GM18519 (cell line): ENCODE data around the gene ENOX1.

ENCODE experiments used
- ATAC-seq: cut with Tn5 transposase; IDR thresholded peaks from one replicate; pipeline ENCODE4 v1.9.1; 2021; ENCODE audit warnings: mild to moderate bottlenecking, moderate library complexity; ENCODE audit not compliant: unreplicated experiment, low FRiP score

The ENOX1 gene

GRCh38 chr13:43299374-43299773 lies 487.4 kb downstream of the ENOX1 start:
- ATAC-seq: no peak

DNA sequence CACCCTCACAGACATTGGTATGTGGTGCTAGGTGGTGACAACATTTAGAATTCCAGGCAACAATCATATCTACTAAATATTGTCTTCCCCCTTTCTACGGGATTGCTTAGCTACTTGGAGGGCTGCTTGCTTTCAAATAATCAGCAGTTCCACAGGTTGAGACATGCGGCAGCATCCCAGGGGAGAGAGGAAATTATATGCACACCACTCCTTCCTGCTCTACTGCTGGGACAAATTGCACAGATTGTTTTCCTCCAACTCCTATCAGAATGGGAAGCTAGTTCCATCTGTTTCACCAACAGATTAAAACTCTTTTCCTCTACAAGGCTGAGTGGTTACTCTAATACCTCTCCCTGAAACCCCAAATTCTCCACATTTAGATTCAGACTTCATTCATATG lies 488.0 kb downstream of the ENOX1 start:
- no peak for ATAC-seq

DNA sequence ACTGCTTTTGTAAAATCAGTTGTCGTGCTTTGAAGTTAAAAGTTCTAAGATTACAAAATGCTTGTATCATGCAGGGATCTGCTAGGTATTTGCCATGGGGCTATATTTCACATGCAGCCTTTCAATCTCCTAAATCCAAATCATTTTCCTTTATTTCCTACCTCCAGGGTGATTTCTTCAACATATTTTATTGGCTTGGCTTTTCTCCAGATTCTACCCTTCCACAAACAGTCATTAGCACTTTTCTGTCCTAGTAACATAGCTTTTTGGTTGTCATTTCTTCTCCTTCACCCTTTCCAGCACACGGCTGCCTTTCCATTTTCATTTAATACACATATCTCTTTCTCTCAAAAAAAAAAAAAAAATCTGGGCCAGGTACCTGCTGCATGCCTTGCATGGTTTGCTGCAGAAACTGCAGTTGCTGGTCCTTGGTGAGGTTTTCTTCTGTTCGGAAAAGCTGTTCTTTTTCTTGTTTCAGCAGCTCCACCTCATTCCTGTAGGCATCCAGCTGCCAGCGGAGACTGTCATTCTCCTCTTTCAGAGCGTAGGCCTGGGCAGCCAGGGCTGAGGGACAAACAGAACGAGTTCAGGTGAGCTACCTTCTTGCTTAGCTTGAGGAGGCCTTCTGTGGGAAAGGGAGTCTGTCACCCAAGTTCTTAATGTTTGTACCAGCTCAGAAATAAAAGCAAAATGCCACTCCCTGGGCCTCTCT lies 488.6 kb downstream of the ENOX1 start:
- ATAC-seq: no peak

GRCh38 chr13:43295825-43296564 lies 490.8 kb downstream of the ENOX1 start:
- no peak for ATAC-seq

DNA sequence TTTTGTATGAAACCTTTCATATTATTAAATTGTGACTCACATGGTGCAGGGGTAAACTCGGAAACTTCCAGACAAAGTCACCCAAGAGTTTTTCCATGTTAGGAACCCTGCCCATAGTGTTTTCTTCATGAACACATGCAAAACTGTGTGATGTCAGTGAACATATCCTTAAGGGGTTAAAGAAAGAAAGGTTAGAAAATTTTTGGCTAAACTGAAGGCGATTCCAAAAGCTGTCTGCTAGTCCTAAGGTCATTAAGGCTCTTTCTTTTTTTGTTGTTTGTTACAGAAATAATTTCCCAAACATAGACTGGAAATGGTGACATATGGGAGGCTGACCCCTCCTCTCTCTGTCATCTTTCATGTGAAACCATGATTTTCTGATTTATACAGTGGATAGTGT lies 491.5 kb downstream of the ENOX1 start:
- ATAC-seq: no peak

- no peak for ATAC-seq
Observed at GRCh38 chr13:43294412-43294811, 492.4 kb downstream of the ENOX1 start.

GRCh38 chr13:43293986-43294385 lies 492.8 kb downstream of the ENOX1 start:
- ATAC-seq: no peak

DNA sequence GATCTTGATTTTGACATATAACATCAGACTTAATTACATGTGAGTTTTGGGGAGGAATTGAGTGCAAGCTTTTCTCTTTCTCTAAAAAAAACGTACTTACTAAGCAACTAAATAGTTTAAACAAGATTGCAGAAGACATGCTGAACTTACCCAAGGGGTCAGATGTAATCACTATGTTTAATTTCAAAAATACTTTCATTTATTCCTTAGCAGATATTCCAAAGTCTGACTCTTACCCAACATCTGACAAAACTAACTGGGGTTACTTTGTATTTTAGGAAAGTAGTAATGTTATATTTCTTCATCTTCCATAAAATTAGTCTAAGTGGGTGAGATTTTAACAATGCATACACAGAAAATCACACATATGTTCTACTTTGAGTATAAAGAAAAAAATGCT lies 493.2 kb downstream of the ENOX1 start:
- no peak for ATAC-seq

DNA sequence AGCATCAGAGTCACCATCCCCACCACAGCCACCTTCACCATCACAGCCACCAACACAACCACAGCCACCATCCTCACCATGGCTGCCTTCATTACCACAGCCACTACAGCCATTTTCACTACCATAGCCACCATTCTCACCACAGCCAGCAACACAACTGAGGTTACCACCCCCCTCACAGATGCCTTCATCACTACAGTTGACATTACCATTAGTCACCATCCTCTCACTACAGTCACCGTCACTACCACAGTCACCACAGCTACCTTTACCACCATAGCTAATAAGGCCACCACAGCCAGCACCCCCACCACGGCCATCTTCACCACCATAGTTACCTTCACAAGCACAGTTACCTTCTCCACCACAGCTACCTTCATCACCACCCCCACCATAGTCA lies 493.8 kb downstream of the ENOX1 start:
- ATAC-seq: no peak

GRCh38 chr13:43291287-43292060 lies 495.3 kb downstream of the ENOX1 start:
- no peak for ATAC-seq

GRCh38 chr13:43289470-43290255 lies 497.1 kb downstream of the ENOX1 start:
- ATAC-seq: no peak

- ATAC-seq: no peak
Observed at GRCh38 chr13:43286751-43287150, 500.0 kb downstream of the ENOX1 start.

GRCh38 chr13:43285933-43286597 lies 500.7 kb downstream of the ENOX1 start:
- ATAC-seq: no peak

- no peak for ATAC-seq
Observed at GRCh38 chr13:43284162-43284561, 502.6 kb downstream of the ENOX1 start.

DNA sequence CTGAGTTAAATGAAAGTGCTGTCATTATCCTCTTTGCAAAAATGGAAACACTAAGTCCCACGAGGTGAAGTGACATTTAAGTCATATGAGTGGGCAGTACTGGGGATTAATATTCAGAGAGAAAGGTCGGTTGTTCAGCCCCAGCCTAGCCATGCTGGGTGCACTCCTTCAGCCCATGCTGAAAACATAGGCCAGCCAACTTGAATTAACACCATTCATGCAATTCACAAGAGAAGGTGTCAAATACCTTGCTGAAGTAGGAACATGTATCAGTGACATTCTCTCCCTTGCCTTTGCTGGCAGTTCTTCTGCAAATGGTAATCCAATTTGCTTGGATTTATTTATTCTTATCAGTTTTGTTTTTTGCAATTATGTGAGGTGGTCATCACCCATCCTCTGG lies 507.1 kb downstream of the ENOX1 start:
- ATAC-seq: no peak

GRCh38 chr13:43278127-43278526 lies 508.6 kb downstream of the ENOX1 start:
- ATAC-seq: no peak

GRCh38 chr13:43277142-43277541 lies 509.6 kb downstream of the ENOX1 start:
- ATAC-seq: no peak

DNA sequence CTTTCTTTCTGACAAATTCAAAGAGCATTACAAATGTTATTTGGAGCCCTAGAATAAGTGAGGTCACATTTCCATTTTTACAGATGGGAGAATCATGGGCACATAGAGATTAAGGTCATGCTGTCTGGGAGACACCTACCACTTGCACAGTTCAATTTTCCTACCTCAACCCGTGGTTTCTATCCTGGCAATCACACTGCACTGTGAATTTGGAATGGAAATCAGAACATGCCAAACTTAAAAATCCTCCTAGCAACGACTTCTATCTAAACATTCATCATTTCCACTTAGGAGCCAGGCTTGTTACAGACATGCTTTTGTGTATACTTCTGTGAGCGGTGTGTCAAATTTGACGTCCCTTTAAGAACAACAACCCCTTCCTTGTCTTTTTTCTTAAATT lies 511.9 kb downstream of the ENOX1 start:
- no peak for ATAC-seq

DNA sequence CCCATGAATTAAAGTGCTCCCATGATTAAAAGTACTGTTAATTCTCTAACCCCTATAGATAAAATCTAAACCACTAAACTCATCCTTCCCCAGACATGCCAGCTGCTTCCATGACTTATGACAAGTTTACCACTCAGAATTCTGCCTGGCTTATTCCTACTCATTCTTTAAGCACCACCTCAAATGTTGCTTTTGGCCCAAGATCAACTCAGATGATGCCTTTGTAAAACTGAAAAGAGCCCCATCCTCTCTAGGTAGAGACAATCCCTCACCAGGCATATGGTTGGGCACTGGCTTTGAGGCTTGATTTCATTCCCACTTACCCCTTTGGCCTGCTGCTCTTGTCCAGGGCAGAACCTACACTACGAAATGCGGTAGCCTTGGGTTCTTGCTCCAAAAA lies 513.4 kb downstream of the ENOX1 start:
- no peak for ATAC-seq

DNA sequence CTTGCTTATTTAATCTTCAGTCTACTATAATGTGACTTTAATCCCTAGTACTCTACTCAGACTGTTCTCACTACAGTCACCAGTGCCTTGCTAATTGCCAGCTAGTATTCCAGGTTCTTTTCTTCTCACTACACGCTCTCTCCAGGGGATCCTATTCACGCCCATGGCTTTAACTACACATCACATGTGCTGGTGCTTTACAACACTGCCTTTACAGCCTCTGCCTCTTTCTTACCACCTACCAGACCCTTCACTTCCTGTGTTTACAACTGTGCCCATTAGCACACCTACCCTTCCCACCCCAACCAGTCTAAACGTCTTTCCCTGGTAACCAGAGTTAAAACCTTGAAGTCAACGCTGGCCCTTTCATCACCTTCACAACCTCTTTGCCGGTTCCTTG lies 513.9 kb downstream of the ENOX1 start:
- no peak for ATAC-seq
